HG03108 (cell line): ENCODE data around the gene EPHB2.
"Not testable (repeated sequence)": the region's sequence is repeated elsewhere in the genome, so short reads cannot be mapped to it uniquely, and the experiment has no call there.

ENCODE experiments used
- ATAC-seq: cut with Tn5 transposase; IDR thresholded peaks from one replicate; pipeline ENCODE4 v1.9.1; 2021; ENCODE audit warnings: moderate library complexity; ENCODE audit not compliant: unreplicated experiment

EPHB2 gene

DNA sequence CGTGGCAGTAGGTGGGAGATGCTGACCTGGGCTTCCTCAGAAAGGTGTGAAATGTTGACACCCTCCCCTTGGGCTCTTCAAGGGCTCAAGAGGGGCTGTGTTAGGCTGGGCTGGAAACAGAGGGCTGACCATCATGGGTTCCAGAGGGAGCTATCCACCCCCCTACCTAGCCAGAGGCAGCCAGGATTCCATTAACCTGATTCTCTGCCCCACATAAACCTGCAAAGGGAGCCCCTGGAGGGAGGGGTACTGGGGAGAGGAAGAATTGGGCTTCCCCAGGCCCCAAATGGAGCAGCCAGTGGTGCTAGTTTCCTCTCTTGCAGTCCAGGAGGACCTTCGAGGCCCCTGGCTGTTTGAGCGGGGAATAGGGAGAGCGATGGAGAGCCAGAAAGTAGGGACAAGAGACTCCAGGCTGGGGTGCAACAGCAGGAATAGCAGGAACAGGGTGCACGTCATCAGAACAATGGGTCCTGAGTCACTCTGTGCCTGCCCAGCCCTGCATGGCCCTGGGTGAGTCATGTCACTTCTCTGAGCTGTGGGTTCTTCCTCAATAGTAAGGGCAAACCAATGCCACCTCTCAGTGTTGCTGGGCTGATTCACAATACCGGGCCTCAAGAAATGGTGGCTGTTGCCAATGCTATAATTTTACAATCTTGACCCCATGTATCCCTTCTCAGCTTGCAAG, 121.2 kb downstream of the EPHB2 start:
- no peak for ATAC-seq

DNA sequence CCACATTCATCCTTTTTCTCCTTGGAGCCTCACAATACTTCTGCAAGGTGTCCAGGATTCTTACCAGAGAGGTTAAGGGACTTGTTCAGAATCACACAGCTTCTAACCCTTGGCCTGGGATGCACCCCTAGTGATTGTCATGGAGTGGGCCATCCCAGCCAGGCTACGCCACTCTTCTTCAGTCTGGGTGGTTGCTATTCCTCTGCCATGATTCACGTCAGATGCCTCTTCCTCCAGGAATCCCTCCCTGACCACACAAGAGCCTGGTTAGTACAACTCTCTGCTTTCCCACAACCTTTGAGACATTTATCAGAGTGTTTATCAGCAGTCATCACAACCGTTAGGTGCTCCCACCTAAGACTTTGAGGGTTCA, 121.8 kb downstream of the EPHB2 start:
- no peak for ATAC-seq

DNA sequence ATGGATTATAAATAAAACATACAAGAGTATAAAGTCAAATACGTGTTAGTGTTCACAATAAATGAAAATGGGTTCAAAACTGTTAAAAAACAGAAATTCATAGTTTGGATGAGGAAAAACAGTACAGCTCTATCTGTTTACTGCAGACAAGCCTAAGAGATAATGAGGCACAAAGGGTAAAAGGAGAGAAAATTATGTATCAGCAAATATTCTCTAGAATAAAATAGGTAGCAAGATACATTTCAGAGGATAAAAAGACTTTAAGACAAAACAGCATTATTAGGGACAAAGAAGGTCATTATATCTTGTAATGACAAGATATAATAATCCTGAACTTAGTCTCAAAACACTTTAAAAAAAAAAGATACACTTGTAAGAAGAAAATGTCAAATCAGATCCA, 123.1 kb downstream of the EPHB2 start:
- no peak for ATAC-seq

DNA sequence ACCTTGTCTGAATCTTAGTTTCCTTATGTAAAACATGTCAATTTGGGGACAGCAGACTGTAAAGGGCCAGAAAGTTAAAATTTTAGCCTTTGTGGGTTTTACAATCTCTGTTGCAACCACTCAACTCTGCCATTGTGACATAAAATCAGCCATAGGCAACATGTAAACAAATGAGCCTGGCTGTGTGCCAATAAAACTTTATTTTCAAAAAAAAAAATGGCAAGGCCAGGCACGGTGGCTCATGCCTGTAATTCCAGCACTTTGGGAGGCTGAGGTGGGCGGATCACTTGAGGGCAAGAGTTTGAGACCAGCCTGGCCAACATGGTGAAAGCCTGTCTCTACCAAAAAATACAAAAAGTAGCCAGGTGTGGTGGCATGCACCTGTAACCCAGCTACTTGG, 123.8 kb downstream of the EPHB2 start:
- not testable (repeated sequence) for ATAC-seq

DNA sequence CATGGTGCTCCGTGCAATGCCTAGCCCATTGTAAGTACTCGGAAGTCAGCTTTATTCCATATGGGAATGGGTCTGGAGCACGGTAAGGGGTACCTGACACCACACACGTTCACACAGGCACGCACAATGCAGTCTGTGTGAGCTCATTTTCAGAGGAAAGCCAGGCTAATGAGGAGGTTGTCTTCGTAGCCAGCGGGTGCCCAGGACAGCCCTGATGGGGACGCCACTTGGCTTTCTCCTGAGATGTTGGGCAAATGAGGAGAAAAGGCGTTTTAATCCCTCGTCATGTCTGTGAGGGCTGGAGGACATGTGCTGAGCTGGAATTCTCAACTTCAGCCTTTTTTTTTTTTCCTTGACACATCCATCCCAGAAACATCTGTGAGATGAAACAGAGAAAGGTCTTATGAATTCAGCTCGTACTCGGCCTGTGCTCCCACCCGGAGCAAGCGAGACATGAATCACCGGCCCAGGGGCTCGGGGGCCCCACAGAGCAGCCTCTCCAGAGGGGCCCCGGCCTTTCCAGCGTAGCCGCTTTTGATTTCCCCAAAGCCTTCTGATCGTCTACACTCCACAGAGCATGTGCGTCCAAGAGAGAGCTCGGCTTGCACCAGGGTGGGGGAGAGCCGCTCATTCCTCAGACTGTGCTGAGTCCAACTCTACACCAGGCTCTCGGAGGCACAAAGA, 125.1 kb downstream of the EPHB2 start:
- ATAC-seq, result no peak

DNA sequence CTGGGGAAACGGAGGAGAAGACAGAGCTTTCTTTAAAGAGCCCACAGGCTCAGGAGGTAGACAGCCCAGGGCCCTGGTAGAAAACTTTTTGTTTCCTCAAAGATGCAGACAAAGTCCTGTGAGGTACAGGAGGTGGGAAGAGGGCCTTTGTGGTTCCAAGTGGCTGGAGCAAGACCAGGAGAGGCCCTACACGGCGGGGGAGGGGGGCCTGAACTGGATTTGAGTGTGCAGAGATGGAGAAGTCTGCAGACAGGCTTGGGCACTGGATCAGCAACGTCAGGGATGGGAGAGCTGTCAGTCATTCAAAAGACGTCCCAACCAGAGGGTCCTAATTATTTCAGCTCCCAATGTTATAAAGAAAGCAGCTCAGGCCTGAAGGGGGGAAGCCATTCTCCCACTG, 126.2 kb downstream of the EPHB2 start:
- no peak for ATAC-seq

DNA sequence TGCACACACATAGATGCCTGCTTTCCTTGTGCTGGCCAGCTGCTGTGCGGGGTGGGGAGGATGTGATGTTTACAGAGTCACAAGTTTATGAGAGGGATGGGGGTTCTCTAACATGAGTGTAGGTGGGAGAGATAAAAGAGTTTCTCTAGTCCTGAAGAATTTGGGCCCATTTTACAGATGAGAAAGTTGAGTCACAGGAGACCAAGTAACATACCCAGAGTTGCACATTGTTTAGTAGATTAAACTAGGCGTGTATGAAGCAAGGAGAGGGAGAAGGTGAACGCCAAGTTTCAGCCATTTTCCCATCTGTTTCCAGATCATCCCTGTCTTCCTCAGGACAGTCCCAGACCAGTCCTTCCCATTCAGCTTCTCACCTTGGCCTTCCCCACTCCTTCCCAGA, 126.7 kb downstream of the EPHB2 start:
- no peak for ATAC-seq

DNA sequence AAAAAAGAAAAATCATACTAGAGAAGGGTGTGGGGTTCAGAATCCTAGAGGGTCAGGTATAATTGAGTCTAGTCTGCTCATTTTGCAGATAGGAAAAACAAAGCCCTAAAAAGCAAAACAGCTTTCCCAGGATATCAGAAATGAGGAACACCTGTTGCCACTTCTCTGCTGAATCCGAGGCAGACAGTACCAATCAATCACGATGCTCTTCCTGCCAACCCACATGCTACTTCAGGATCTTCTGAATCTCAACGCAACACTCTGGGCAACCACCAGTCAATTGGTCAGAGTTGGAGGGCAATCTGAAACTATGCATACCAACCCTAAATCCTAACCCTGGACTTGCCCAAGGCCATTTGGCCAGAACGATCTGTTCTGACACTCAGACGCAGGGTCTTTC, 128.3 kb downstream of the EPHB2 start:
- no peak for ATAC-seq

DNA sequence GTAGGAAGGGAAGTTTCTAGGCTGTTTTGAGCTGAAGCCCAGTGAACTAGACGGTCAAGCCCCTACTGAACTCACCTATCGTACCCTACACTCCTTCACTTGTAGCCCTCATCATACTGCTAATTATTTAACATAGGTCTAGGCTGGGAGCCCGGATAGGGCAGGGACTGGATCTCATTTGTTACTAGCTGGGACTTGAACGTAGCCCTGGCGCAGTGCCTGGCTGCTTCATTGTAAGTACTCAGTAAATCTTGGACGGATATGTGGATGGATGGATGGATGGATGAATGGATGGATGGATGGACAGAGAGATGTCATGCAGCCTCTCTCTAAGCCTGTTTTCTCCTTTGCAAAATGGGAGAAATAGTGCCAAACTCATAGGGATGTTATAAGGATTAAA, 129.2 kb downstream of the EPHB2 start:
- no peak for ATAC-seq

DNA sequence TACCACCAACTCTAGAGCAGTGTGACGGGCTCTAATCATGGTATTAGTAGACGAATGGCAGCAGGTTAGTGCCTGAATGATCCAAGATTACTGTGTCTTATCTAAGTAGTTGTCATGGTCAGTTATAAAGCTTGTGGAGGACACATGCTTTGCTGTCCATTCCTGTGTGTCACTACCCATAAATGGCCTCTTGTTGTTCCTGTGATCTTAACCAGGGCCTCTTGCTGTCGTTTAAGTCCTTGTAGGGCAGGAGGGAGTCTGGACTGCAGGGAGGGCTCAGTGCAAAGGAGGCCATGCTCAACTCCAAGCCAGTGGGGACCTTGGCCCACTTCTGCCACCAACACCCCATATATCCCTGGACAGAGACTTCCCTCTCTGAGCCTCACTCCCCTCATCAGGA, 130.5 kb downstream of the EPHB2 start:
- ATAC-seq, result no peak

DNA sequence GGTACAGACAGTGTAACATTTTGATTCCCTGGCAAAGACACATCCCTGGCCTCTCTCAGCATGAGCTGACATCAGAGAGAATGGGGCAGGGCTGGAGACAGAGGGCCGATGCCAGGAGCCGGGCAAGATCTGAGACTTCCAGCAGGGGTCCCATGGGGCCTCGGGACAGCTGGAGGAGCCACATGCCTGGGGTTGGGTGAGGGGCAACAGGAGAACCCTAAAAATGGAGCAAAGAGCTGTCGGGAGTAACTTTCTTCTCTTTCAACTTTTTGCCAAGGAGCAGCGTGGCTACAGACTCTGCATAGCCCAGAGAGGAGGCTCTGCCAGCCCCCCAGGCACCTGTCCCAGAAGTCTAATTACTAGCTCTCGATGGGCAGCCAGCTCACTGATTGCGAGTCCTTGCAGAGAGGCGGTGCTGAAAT, 131.2 kb downstream of the EPHB2 start:
- ATAC-seq, result no peak

DNA sequence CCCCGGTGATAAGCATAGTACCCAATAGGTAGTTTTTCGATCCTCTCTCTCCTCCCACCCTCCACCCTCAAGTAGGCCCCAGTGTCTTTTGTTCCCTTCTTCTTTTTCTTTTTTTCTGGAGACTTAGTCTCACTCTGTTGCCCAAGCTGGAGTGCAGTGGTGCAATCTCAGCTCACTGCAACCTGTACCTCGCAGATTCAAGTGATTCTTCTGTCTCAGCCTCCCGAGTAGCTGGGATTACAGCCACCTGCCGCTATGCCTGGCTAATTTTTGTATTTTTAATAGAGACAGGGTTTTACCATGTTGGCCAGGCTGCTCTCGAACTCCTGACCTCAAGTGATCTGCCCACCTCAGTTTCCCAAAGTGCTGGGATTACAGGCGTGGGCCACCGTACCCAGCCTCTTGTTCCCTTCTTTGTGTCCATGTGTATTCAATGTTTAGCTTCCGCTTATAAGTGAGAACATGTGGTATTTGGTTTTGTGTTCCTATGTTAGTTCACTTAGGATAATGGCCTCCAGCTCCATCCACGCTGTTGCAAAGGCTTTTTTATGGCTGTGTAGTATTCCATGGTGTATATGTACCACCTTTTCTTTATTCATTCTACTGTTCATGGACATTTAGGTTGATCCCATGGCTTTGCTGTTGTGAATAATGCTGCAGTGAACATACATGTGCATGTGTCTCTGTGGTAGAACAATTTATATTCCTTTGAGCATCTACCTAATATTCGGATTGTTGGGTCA, 133.0 kb downstream of the EPHB2 start:
- not testable (repeated sequence) for ATAC-seq

DNA sequence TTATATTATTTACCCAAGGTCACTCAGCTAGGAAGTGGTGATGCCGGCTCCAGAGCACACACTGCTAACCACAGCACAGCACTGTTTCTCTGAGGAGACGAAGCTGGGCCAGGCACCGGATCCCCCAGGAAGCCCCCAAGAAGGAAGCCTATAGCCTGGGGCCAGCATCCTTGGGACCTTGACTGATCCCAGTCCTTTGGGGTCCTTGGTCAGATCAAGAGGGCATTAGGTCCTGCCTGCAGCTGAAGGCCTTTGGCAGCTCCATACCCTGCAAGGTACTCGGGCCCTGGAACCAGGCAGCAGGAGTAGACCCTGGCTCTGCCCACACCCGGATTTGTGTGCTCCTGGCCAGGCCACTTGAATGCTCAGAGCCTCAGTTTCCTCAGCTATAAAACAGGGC, 134.0 kb downstream of the EPHB2 start:
- no peak for ATAC-seq

DNA sequence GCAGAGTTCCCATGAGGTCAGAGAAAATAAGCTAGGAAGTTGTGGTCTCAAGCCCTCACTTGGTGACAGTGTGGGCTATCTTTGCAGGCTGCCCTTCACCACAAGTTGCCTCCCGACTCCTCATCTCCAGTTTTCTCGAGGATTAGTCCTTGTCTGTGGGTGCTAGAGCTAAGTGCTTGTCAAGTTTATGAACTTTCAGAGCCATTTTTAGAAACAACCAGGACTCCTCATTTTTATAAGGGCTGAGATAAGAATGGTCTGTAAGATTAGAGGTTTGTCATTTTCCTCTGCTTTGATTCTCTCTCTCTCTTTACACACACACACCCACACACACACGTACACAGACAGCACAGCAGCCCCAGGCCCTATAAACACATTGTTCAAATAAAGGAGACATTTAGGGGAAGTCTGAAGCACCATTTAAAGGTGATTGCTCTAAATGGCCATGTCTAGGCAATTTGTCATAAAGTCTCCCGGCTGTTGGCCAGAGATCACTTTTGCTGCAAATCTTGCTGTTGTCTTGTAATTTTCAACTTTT, 134.8 kb downstream of the EPHB2 start:
- ATAC-seq, result no peak

DNA sequence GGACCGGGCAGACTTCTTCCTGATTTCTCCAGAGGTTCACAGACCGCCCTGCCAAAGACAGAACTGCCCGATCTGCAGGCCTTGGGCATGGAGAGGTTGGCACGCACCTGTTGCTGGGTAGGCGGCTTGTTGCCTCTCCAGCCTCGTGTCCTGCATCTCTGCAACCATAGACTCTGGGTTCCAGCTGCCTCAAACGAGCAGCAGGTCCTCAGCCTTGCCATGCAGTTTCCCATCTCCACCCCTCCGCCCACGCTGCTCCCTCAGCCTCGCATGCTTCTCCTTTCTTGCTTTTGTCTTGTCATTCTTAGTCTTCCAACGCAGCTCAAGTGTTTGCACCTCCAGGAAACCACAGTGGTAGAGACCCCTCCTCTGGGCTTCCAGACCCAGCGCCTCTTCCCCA, 135.8 kb downstream of the EPHB2 start:
- ATAC-seq, result no peak

DNA sequence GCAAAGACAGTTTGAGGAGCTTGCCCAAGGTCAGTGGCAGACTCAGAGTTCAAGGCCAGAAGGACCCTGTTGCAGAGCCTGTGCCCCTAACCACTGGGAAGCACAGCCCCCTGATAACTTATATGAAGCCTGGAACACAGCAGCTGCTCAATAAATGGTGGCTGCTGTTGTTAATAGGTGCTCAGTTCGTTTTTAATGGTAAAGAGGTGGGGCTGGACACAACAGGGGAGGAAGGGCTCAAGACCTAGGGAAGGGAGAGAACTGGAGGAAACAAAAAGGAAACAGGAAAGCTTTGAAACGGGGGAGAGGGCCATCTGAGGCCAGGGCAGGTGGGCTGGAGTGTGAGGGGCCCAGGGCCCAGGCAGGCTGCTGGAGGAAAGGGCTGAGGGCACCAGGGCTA, 136.6 kb downstream of the EPHB2 start:
- ATAC-seq, result no peak

DNA sequence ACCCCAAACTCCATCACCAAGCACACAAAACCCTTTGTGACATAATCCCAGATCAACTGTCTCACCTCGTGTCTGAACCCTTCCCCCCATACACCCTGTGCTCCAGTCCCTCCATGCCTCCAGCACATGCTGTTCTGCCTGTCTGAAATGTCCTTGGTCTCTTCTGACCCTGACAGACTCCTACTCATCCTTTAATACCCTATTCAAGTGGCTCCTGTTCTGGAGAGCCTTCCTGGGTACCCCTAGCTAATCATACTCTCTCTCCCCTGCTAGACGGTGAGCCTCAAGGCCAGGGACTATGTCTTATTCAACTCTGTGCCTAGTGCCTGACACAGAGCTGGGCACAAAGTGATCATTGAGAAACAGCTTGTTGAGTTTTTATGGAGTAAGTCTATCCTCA, 137.1 kb downstream of the EPHB2 start:
- no peak for ATAC-seq

DNA sequence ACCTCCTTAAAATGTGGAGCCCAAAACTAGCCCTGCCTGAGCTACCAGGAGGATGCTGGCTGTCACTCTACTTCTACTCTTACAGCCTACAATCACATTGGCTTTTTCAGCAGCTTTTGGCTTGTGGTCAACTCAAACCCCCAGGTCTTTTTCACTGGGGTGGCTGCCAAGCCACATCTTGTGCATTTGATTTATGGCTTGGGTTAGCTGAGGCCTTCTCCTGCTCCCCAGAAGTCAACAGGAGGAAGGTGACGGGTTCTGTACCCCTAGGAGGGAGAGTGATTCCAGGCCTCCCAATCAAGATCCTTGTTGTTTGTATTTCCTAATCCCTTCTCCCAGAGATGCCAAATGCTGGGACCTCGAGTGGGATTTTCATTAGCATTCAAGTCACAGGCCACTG, 137.8 kb downstream of the EPHB2 start:
- no peak for ATAC-seq

DNA sequence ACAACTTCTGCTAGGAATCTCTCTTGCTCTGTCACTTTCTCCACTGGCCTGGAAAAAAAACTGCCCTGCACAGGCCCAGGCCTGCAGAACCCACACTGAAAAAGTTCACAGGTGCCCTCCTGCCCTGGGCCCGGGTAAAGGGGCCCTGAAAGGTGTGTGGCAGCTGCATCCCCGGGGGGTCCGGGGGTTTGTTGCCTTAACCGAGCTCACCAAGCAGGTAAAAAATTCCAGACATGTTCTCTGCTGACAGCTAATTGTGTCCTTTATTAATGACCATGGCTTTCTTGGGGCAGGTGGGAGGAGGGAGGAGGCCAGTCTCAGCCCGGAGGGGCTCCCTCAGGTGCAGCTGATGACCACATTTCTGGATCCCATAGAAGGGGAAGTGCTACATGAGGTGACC, 139.1 kb downstream of the EPHB2 start:
- no peak for ATAC-seq

DNA sequence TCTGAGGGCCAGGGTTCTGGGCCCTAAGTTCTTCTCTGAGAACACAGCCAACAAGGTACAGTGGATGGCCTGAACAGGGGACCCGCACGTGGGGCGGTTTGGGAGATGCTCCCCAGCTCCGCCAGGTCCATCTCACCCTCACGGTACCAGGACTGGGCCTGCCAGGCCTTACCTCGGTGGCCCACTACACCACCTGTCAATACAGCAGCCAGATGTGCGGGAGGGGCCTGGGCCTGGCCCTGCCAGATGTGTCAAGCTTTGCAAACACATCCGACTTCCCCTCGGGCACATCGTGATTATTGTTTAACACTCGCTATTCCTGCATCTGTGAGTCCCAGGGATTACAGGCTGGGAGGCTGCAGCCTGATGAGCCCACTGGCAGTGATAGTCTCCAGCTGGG, 139.6 kb downstream of the EPHB2 start:
- no peak for ATAC-seq

DNA sequence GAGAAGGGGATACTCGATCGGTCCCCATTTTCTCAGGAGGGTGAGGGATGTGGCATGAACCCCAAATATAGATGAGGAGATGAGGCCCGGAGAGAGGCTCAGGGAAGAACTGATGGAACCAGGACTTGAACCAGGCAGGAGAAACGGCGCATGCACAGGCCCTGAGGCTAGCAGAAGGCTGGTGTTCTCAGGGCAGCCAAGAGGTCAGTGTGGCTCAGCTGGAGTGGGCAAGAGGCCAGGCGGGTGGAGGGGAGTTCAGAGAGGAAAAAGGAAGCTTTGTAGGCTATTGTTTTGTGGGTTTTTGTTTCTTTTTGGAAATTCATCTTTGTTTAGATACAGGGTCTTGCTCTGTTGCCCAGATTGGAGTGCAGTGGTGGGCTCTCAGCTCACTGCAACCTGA, 140.0 kb downstream of the EPHB2 start:
- no peak for ATAC-seq

DNA sequence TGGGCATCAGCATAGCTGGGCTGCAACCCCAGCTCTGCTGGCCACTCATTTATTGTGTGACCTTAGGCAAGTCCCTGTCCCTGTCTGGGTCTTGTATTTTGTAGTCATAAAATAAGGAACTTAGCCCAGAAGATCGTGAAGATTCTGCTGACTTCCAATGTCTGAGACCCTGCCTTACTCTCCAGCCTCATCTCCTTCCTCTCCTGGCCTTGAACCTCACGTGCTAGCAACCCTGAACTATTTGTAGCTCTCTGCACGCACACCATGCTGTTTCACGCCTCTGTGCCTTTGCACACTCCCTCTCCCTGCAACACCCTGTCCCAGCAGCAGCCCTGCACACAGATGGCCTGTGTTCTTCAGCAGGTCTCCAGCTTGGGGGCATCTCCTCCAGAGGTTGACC, 140.9 kb downstream of the EPHB2 start:
- ATAC-seq, result no peak
